HG02870 (cell line): ENCODE results near the gene AMH.
"Not testable (repeated sequence)": the region's sequence is repeated elsewhere in the genome, so short reads cannot be mapped to it uniquely, and the experiment has no call there.

Source experiments
- ATAC-seq: cut with Tn5 transposase; IDR thresholded peaks from one replicate; pipeline ENCODE4 v1.9.1; 2021; ENCODE audit warnings: mild to moderate bottlenecking, moderate library complexity; ENCODE audit not compliant: unreplicated experiment

Gene AMH

DNA sequence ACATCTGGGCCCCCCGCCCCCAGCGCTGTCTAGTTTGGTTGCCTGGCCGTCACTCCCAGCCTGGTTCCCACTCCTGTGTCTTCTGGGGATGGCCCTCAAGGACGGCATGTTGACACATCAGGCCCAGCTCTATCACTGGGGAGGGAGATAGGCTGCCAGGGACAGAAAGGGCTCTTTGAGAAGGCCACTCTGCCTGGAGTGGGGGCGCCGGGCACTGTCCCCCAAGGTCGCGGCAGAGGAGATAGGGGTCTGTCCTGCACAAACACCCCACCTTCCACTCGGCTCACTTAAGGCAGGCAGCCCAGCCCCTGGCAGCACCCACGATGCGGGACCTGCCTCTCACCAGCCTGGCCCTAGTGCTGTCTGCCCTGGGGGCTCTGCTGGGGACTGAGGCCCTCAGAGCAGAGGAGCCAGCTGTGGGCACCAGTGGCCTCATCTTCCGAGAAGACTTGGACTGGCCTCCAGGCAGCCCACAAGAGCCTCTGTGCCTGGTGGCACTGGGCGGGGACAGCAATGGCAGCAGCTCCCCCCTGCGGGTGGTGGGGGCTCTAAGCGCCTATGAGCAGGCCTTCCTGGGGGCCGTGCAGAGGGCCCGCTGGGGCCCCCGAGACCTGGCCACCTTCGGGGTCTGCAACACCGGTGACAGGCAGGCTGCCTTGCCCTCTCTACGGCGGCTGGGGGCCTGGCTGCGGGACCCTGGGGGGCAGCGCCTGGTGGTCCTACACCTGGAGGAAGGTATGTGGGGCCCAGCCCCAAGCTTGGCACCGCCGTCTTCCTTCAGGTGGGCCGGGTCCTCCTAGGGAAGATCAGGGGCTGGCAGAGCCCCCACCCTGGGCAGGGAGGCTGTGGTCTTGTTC, at the start of gene AMH:
Gene AMH, plus strand, starts transcription at position 314 of the 857 bp plus-strand sequence. Its CDS starts 10 bp downstream, at position 324.
- no peak for ATAC-seq

DNA sequence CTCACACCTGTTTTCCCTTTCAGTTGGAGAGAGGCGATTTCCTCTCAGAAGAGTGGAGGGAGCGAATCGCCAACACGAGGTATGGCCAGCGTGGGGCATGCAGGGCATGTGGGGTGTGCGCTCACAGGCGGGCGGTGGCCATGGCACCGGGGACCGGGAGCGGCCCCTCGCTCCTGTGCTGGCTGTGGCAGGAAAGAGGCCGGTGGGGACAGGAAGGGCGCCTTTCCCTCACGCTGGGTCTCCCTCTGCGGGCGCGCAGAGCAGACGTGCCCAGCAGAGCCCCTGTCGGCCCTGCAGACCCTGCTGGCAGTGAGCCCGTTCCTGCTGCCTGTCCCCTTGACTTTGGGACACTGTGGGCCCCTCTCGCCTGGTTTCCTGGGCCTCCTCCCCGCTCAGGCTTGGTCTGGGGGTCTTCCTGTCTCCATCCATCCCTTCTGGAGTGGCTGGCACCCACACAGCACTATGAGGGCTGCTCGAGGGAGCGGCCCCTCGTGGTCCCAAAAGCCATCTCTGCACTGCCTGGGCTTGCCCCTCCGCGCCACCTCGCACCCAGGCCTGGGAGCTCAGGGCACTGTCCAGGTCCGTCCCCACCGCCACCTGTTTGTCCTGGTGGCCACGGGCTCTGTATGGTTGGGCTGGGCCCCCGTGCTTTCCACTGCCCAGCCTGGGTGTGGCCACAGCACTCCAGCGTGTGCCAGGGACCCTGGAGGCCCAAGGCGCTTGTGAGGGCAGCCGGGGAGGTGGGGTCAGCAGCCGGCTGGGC, 49.1 kb upstream of the AMH start:
- ATAC-seq: no peak

DNA sequence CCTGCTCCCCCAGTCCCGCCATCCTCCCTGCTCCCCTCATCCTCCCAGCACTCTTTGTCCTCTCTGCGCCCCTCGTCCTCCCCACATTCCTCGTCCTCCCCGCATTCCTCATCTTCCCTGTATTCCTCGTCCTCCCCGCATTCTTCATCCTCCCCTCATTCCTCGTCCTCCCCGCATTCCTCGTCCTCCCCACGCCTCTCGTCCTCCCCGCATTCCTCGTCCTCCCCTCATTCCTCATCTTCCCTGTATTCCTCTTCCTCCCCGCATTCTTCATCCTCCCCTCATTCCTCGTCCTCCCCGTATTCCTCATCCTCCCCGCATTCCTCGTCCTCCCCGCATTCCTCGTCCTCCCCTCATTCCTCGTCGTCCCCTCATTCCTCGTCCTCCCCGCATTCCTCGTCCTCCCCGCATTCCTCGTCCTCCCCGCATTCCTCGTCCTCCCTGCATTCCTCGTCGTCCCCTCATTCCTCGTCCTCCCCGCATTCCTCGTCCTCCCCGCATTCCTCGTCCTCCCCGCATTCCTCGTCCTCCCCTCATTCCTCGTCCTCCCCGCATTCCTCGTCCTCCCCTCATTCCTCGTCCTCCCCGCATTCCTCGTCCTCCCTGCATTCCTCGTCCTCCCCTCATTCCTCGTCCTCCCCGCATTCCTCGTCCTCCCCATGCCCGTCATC, 48.4 kb upstream of the AMH start:
- ATAC-seq: not testable (repeated sequence)

DNA sequence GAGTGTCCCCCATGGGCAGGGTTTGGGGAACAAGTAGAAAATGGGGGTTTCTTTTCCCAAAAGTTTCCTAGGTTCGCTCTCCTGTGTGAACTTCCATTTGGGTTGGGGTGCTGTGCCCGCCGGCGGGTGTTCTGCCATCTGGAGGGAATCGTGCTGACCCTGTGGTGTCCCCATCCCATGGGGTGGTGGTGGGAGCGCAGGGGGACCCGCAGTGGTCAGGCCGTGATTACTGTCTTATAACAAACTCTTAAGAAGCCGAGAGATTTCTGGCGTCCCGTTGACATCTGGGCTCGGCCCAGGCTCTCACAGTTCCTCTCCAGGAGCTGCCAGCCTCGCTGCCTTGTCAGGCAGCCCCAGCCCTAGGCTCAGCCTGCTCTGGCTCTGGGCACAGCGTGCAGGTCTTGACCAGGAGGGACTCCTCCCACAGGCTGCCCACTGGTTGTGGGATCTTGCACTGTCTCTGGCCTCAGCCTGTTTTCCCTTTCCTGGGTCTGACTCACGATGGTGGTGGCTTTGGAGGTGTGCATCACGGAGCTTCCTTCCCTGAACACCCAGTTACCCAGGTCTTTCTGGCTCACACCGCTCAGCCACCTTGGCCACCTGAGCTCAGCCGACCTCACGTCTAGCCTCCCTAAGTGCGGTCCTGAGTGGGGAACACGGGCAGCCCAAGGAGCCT, 47.5 kb upstream of the AMH start:
- no peak for ATAC-seq

DNA sequence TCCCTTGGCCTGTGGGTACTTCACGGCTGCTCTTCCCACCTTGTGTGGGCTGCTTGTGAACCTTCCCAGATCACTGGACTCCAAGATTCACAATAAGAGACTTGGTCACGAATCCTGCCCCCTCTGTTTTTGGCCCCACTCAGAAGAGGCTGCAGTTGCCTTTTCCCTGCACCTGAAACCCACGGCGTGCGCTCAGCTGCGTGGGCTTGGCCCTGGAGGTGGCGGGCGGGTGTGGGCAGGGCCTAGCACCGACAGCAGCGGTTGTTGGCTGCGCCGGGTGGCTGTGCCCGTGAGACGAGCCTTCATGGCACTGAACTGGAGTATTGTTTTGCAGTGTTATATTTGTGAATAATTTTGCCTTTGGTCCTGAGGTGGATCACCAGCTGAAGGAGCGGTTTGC, 46.8 kb upstream of the AMH start:
- no peak for ATAC-seq

DNA sequence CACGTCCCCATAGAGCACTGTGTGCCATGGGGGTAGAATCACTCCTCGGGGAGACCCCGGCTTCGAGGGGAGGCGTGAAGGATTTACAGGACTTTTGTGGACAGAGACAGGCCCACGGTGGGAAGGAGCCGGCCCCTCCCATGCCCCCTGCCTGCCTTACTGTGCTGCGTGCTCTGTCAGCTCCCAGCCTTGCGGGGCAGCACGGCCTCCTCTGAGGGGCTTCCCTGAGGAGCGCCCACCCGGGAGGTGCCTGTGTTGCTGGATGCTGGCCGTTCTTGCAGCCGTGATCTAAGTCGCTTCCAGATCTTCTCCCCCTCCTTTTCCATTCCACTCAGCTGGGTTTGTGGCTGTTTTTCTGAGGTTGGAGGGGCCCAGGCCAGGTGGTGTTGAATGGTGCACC, 42.1 kb upstream of the AMH start:
- no peak for ATAC-seq

DNA sequence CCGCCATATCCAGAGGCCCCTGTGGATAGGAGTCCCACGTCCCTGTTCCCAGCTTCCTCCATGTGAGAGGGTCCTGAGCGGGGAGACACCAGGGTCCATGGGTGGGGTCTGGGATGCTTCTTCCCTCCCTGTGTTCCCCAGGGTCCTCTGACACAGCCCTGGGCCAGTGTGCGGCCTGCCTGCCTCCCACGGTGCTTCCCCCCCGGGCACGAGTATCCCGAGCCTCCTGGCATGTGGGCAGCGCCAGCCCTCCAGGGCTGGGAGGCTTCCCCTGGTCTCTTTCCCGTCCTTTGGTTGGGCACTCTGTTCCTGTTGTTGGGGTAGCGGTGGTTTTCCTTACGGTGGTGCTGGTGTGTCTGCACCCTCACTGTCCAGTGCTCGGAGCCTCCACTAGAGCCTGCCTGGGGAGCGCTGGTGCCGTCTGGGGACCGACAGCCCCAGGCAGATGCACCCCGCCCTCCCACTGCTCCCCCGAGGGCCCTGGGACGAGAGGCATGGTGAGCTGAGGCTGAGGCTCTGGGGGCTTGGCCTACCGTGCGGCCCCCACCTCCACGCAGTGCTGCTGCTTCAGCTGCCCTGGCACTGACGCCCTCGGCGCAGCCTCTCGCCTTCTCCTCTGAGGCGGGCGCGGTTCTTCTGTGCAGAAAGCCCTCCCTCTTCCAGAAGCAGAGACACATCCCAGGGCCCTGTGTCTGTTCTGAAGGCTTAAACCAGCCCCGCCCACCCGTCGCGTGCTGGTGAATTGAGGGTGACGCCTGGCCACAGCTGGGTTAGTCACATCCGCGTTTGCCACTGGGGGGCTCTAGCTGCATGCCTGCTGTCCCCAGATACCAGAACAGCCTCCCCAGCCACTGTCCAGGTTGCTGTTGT, 40.9 kb upstream of the AMH start:
- ATAC-seq: no peak

DNA sequence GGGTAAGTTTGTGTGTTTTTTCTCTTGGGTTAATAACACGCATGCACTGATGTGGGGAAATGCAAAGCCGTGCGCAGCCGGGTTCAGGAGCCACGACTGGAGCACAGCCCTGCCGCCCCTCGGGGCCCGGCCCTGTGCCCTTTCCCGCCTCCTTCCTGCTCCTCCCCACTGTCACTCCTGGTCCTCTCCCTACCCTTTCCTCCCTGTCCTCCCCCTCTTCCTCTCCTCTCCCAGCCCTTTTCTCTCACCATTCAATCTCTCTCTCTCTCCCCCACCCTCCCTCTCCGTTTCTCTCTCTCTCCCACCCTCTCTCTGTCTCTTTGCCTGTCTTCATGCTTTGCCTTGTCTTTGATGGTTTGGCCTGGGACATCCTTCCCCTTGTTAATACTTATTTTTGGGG, 40.1 kb upstream of the AMH start:
- no peak for ATAC-seq

DNA sequence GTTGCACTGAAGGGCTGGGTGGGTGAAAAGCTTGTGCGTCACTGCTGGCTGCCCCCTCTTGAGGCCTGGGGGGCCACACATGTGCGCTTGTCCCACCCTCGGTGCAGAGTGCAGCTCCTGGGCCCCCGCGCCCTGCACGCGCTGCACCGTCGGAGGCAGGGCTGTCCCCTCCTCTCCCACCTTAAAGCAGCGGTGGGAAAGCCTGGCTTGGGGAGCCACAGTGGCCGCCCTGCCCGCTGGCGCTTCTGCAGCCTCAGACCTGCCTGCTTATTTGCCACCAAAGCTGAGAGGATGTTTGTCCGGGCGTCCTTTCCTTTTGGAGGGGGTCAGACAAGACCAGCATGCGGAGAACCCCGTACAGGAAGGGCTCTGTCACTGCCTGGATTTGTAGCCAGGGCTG, 39.7 kb upstream of the AMH start:
- ATAC-seq: no peak

DNA sequence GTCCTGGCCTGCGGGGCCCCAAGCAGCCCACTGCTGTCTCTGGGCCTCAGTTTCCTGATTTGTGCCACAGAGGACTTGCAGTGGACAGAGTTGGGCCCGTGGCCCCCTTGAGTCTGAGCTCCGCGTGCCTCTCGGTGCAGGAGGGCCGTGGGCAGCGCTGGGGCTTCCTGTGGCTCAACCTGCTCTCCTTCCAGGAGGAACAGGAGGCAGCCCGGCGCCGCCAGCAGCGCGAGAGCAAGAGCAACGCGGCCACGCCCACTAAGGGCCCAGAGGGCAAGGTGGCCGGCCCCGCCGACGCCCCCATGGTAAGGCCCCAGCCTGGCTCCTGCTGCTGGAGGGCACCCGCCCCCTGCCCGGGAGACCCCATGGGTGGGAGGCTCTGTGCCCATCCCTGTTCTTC, 38.9 kb upstream of the AMH start:
- ATAC-seq: no peak

DNA sequence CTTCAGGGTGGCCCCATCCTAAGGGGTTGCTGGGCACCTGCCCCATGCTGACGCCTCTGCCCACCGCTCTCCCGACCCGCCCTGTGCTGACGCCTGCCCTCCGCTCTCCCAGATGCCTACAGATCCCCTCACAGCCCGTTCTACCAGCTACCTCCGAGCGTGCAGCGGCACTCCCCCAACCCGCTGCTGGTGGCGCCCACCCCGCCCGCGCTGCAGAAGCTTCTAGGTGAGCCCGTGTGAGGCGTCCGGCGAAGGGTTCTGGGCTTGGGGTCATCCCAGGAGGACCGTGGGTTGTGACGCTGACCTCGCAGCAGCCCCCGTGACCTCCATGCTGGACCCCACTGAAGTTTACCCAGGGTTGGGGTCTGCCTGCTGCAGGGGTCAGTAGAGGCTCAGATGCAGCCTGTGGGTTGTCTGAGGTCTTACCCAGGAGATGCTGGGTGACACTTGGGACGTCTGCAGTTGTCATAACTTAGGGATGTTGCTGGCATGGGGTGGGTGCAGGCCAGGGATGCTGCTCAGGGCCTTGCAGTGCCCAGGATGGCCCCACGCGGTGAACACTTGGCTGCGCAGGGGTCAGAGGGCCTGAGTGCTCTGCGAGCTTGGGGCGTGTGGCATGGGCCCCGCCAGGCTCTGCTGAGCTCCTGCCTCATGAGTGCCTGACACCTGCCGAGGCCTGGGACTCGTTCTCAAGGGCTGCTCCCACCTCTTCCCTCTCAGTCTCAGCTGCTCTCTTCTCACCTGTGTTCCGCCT, 38.0 kb upstream of the AMH start:
- ATAC-seq: no peak

DNA sequence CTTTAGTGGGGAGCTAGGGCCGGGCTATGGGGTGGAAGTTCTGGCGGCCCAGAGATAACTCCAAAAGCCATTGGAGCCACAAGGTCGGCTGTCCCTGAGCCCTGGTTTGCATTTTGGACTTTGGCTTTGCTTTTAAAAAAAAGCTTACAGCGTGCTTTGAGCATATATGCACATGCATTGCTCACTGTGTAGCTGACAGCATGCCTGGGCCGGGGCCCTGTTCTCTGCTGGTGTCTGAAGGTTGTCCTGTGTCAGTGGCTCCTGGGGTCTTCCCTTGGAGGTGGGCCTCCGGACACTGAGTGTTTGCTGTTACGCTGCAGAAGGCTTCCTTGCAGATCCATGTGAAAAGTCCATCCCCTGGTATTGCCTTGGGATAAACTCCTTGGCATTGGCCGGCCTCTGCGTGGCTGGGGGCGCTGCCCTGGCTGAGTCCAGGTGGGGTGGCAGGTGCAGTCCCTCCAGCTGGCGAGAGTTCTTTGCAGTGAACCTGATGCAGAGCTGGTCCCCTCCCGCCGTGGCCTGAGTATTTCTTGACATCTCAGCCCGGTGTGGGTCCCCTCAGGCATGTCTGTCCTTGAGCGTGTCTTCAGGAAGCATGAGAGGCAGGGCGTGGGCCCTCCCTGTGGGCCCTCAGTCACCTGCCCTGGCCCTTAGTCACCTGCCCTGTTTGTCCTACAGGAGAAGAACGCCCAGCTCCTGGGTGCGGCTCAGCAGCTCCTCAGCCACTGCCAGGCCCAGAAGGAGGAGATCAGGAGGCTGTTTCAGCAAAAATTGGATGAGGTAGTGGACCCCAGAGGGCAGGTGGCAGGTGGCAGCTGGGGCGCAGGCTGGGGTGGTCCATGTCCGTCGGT, 36.0 kb upstream of the AMH start:
- no peak for ATAC-seq

DNA sequence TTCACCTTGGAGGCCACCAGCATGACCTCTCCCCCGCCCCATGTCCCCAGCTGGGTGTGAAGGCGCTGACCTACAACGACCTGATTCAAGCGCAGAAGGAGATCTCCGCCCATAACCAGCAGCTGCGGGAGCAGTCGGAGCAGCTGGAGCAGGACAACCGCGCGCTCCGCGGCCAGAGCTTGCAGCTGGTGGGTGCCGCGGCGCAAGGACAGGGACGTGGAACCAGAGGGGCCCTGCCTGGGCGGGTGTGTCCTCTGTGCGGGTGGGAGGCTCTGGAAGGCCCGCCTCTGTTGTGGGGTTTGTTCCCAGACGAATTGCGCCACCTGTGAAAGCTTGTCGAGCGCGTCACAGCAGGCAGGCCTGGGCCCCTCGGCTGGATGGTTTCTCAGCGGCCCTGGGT, 35.3 kb upstream of the AMH start:
- ATAC-seq: no peak

DNA sequence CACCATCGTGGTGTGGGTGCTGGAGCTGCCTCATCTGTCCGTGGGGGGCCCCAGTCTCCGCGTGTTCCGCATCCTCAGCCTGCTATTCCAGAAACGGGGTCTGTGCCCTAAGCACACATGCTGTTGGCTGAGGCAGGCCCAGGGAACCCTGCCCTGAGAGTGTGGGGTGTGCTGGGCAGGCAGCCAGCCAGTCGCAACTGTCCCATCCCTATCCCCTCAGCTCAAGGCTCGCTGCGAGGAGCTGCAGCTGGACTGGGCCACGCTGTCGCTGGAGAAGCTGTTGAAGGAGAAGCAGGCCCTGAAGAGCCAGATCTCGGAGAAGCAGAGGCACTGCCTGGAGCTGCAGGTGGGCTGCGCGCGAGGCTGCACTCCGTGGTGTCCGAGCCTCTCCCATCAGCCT, 34.9 kb upstream of the AMH start:
- ATAC-seq: no peak

DNA sequence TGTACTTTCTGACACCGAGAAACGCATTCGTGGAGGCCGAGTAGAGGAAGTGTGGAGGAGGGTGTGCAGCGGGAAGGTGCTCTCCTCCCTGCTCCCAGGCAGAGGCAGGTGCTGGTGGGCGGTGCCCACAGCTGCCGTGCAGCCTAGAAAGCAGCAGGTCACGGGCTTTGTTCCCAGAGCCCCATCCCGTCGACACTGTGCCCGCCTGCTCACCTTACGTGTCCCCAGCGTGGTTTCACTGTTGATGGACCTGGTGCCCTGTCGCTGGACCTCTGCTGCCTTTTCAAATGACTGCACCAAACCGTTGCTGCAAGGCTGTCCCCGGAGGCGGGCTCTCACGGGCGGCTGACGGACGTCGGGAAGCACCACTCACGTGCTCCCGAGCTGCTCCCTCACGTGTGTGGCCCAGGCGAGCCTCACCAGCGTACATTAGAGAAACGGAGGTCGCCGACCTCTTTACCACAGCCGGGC, 33.8 kb upstream of the AMH start:
- ATAC-seq: no peak

DNA sequence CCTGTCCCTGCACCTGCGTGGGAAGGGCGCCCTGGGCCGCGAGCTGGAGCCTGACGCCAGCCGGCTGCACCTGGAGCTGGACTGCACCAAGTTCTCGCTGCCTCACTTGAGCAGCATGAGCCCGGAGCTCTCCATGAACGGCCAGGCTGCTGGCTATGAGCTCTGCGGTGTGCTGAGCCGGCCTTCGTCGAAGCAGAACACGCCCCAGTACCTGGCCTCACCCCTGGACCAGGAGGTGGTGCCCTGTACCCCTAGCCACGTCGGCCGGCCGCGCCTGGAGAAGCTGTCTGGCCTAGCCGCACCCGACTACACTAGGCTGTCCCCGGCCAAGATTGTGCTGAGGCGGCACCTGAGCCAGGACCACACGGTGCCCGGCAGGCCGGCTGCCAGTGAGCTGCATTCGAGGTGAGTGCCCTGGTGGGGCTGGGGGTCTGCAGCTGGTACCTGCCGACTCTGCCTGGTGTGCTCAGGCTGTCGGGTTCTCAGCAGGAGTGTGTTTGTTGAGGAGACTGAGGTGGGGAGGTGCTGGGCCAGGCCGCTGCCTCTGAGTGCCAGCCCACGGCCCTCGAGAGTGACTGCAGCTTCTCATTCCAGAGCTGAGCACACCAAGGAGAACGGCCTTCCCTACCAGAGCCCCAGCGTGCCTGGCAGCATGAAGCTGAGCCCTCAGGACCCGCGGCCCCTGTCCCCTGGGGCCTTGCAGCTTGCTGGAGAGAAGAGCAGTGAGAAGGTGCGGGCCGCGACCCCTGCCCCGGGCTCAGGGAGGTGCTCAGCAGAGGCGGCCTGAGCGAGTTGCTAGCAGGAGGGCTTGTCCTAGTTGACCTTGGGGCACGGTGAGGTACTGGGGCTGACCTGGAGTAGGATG, 32.5 kb upstream of the AMH start:
- no peak for ATAC-seq

DNA sequence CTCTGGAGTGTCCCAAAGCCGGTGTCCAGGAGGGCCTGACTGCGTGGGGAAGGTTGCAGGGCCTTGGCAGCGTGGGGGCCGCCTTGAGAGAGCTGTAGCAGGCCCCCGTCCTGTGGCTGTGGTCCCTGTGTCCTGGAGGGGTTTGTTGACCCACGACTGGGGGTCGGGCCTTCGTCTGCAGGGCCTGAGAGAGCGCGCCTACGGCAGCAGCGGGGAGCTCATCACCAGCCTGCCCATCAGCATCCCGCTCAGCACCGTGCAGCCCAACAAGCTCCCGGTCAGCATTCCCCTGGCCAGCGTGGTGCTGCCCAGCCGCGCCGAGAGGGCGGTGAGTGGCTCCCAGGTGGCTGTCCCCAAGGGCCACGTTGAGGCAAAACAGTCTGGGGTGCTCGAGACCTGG, 31.5 kb upstream of the AMH start:
- no peak for ATAC-seq

DNA sequence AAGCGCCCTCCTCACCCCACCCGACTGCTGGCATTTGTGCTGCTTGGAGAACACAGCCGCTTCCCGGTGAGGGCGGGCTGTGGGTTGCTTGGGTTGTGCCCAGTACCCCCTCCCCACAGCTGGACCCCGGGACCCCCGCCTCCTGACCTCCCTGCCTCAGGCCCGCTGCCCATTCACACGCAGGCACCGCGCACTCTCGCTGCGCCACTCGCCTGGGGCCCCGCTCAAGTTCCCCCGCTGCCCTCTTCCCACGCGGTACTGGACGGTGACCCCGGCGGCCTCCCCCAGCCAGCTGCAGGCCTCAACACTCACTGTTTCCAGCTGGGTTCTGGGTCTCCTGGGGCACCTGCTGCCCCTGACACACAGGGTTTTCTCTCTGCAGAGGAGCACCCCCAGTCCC, 29.4 kb upstream of the AMH start:
- no peak for ATAC-seq
